K562 (cell line): ENCODE data around the gene SNX17.

Experiments
- DLX4 ChIP-seq: fragments of 250-450 bp; sonication (Bioruptor Pico); IDR thresholded peaks from 2 replicates; pipeline ENCODE4 v1.6.1; 2021; ENCODE audit warnings: mild to moderate bottlenecking
- FOXM1 ChIP-seq, 2 experiments: fragments of 450-650 bp in 1 of 2; sonication (generic) in 1 of 2; formaldehyde crosslinking in 1 of 2; IDR thresholded peaks; 2 replicates each; pipeline versions ENCODE4 v1.6.1 to v1.9.0; 2017 to 2022; ENCODE audit warnings: low read depth in 2 of 2, mild to moderate bottlenecking in 2 of 2, missing genetic modification reagents in 1 of 2, moderate library complexity in 1 of 2
- FOXP4 ChIP-seq: sonication (generic); formaldehyde crosslinking; IDR thresholded peaks from 2 replicates; pipeline ENCODE4 v1.8.0; 2022; ENCODE audit warnings: mild to moderate bottlenecking, missing genetic modification reagents, borderline replicate concordance
- HIVEP1 ChIP-seq: fragments of 250-450 bp; sonication (Bioruptor Pico); IDR thresholded peaks from 2 replicates; pipeline ENCODE4 v1.4.0; 2020; ENCODE audit warnings: mild to moderate bottlenecking
- ILK ChIP-seq: fragments of 450-650 bp; IDR thresholded peaks from 2 replicates; pipeline ENCODE4 v1.6.1; 2016; ENCODE audit warnings: missing genetic modification characterization, low read depth, mild to moderate bottlenecking, missing compliant biosample characterization, moderate library complexity, borderline replicate concordance
- JUND ChIP-seq, 2 experiments: IDR thresholded peaks; 2 replicates in 1 of 2; 3 replicates in 1 of 2; pipeline ENCODE4 v1.6.1; 2011; ENCODE audit warnings: borderline replicate concordance in 2 of 2, low read depth in 2 of 2, low read length in 2 of 2, improper control_type of control experiment in 1 of 2, missing biosample characterization in 1 of 2, missing genetic modification characterization in 1 of 2, missing genetic modification reagents in 1 of 2
- MED1 ChIP-seq: sonication (generic); formaldehyde crosslinking; IDR thresholded peaks from 2 replicates; pipeline ENCODE4 v1.8.1; 2023; ENCODE audit warnings: missing genetic modification reagents, borderline replicate concordance
- NCOA2 ChIP-seq, 2 experiments: fragments of 450-650 bp; IDR thresholded peaks; 2 replicates each; pipeline ENCODE4 v1.6.1; 2018; ENCODE audit warnings: mild to moderate bottlenecking in 2 of 2, moderate library complexity in 1 of 2; ENCODE audit not compliant: partially characterized antibody in 2 of 2
- SMC3 ChIP-seq: conservative IDR thresholded peaks from 2 replicates; pipeline ENCODE4 v1.6.1; 2011; ENCODE audit warnings: low read depth, low read length, improper control_type of control experiment; ENCODE audit not compliant: insufficient read depth
- TF ChIP-seq, protein P1 (sequence below), 3 experiments: IDR thresholded peaks in 2 of 3; conservative IDR thresholded peaks in 1 of 3; 2 replicates each; pipeline ENCODE4 v1.5.1; 2011 to 2012; ENCODE audit warnings: low read length in 3 of 3, mild to moderate bottlenecking in 3 of 3, control low read depth in 2 of 3, improper control_type of control experiment in 1 of 3, inconsistent platforms in 1 of 3, low read depth in 1 of 3, mixed read lengths in 1 of 3, moderate library complexity in 1 of 3; ENCODE audit not compliant: insufficient read depth in 2 of 3

DNA sequence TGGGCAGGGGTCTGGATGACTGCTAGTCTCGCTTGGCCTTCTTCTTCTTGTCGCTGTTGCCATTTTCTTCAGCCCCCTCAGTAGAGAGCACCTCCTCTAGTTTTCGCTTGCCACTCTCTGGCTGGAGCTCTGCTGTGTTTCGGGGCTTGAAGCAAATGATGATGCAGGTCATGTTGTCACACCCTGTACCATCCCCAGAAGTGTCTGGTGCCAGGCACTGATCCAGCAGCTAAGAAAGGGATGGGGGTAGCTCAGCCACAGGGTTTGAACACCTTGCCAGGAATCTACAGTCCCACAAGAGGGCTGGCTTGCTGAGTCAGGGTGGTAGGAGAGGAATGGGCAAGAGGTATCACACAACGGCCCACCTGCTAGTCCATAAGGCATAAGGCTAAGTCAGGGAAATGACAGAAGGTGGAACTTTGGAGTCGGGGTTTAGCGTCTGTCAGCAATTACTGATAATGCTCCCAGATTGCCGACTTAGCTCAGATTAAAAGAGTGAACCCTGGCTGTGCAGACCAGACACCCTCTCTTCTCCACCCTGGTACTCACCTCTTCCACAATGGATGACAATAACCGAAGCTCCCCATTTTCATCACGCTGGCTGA lies 11.3 kb downstream of the SNX17 start:
- no peak for TF ChIP-seq MED1 (CRISPR knock-in tag)
- no peak for TF ChIP-seq HIVEP1 (CRISPR knock-in tag)
- TF ChIP-seq JUND (IDR thresholded peaks at IDR 0.05; ENCODE audit: borderline replicate concordance, low read depth, low read length): no peak
- no peak for TF ChIP-seq JUND (tag; IDR thresholded peaks at IDR 0.05; ENCODE audit: borderline replicate concordance, low read depth, low read length)
- TF ChIP-seq NCOA2 (IDR thresholded peaks at IDR 0.05; ENCODE audit: partially characterized antibody in 2 of 2): no peak
- TF ChIP-seq FOXM1 (IDR thresholded peaks at IDR 0.05; ENCODE audit: low read depth): no peak
- TF ChIP-seq FOXM1 (CRISPR knock-in tag; IDR thresholded peaks at IDR 0.05; ENCODE audit: low read depth): no peak
- TF ChIP-seq, protein P1, sequence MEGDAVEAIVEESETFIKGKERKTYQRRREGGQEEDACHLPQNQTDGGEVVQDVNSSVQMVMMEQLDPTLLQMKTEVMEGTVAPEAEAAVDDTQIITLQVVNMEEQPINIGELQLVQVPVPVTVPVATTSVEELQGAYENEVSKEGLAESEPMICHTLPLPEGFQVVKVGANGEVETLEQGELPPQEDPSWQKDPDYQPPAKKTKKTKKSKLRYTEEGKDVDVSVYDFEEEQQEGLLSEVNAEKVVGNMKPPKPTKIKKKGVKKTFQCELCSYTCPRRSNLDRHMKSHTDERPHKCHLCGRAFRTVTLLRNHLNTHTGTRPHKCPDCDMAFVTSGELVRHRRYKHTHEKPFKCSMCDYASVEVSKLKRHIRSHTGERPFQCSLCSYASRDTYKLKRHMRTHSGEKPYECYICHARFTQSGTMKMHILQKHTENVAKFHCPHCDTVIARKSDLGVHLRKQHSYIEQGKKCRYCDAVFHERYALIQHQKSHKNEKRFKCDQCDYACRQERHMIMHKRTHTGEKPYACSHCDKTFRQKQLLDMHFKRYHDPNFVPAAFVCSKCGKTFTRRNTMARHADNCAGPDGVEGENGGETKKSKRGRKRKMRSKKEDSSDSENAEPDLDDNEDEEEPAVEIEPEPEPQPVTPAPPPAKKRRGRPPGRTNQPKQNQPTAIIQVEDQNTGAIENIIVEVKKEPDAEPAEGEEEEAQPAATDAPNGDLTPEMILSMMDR (IDR thresholded peaks at IDR 0.05 in 2 of 3, conservative IDR thresholded peaks at IDR 0.05 in 1 of 3; ENCODE audit: insufficient read depth in 2 of 3, low read depth in 1 of 3, low read length in 3 of 3): no peak
- no peak for TF ChIP-seq FOXP4 (CRISPR knock-in tag)
- TF ChIP-seq ILK (tag): no peak
- no peak for TF ChIP-seq DLX4 (CRISPR knock-in tag)
- TF ChIP-seq SMC3: no peak
